Measurements from ENCODE around the gene UNC93B1.
A peak's percentile ranks its signal among the peaks of the same experiment; 100 is the strongest.

The UNC93B1 gene

GRCh38 chr11:68022531-68022930 lies 18.6 kb upstream of the UNC93B1 start:
- no peak overlapping the region for H3K4me2 ChIP-seq (ENCODE audit: low read depth, low read length, poor library complexity, severe bottlenecking)
- H3K4me1 ChIP-seq (ENCODE audit: insufficient read depth, low read length, poor library complexity, severe bottlenecking), result no peaks in the 10 kb centered on the region
- no peaks in the 10 kb centered on the region for H3K79me2 ChIP-seq (ENCODE audit: insufficient read depth, low read length)
- H3K4me3 ChIP-seq (ENCODE audit: low read length, poor library complexity, severe bottlenecking), result no peak overlapping the region
- TF ChIP-seq EZH2phosphoT487 (IDR thresholded peaks at IDR 0.05; ENCODE audit: borderline replicate concordance), result no peak
- no peak for TF ChIP-seq CTCF (conservative IDR thresholded peaks at IDR 0.05; ENCODE audit: low read length)
- H3K9ac ChIP-seq (ENCODE audit: low read depth, low read length, poor library complexity, severe bottlenecking), result no peak overlapping the region
- H2AFZ ChIP-seq (ENCODE audit: low read length), result no peak overlapping the region
- H3K36me3 ChIP-seq (ENCODE audit: insufficient read depth, low read length), result no peaks in the 10 kb centered on the region
- H3K27me3 ChIP-seq (ENCODE audit: insufficient read depth, low read length, poor library complexity, severe bottlenecking), result no peaks in the 10 kb centered on the region
- H3K9me3 ChIP-seq (ENCODE audit: insufficient read depth, low read depth, low read length), result no peaks in the 10 kb centered on the region
- peaks cover 3% of the 10 kb centered on the region; the same call in 1 of the 2 replicates for H3F3A ChIP-seq (ENCODE audit: low read depth)
- no peaks in the 10 kb centered on the region for H4K20me1 ChIP-seq (ENCODE audit: insufficient read depth, low read length, poor library complexity, severe bottlenecking)
- H3K9me2 ChIP-seq (replicated peaks; ENCODE audit: low read depth, low read length), result no peaks in the 10 kb centered on the region

- Histone ChIP-seq H2AFZ (ENCODE audit: low read length) (no peak overlapping the region), H3F3A (ENCODE audit: low read depth) (peaks cover 3% of the 10 kb centered on the region; the same call in 1 of the 2 replicates), H3K9ac (ENCODE audit: low read depth, low read length, poor library complexity, severe bottlenecking) (no peak overlapping the region), H3K36me3 (ENCODE audit: insufficient read depth, low read length) (no peaks in the 10 kb centered on the region), H3K4me1 (ENCODE audit: insufficient read depth, low read length, poor library complexity, severe bottlenecking) (no peaks in the 10 kb centered on the region), H3K4me2 (ENCODE audit: low read depth, low read length, poor library complexity, severe bottlenecking) (no peak overlapping the region), H3K79me2 (ENCODE audit: insufficient read depth, low read length) (no peaks in the 10 kb centered on the region), H3K9me2 (replicated peaks; ENCODE audit: low read depth, low read length) (no peaks in the 10 kb centered on the region), H3K9me3 (ENCODE audit: insufficient read depth, low read depth, low read length) (no peaks in the 10 kb centered on the region), H4K20me1 (ENCODE audit: insufficient read depth, low read length, poor library complexity, severe bottlenecking) (no peaks in the 10 kb centered on the region), H3K4me3 (ENCODE audit: low read length, poor library complexity, severe bottlenecking) (no peak overlapping the region), H3K27me3 (ENCODE audit: insufficient read depth, low read length, poor library complexity, severe bottlenecking) (no peaks in the 10 kb centered on the region)
- TF ChIP-seq CTCF (conservative IDR thresholded peaks at IDR 0.05; ENCODE audit: low read length) (0 out of 2 replicates have a peak, but pooled peaks have one; percentile 10), EZH2phosphoT487 (IDR thresholded peaks at IDR 0.05; ENCODE audit: borderline replicate concordance) (no peak)
These were observed 17.4 kb upstream of the UNC93B1 start for GRCh38 chr11:68021167-68021787.

- no peaks in the 10 kb centered on the region for H3K9me2 ChIP-seq (replicated peaks; ENCODE audit: low read depth, low read length)
- no peaks in the 10 kb centered on the region for H3K36me3 ChIP-seq (ENCODE audit: insufficient read depth, low read length)
- H3K4me1 ChIP-seq (ENCODE audit: insufficient read depth, low read length, poor library complexity, severe bottlenecking), result no peaks in the 10 kb centered on the region
- no peaks in the 10 kb centered on the region for H4K20me1 ChIP-seq (ENCODE audit: insufficient read depth, low read length, poor library complexity, severe bottlenecking)
- H3K4me2 ChIP-seq (ENCODE audit: low read depth, low read length, poor library complexity, severe bottlenecking), result no peak overlapping the region
- peaks cover 3% of the 10 kb centered on the region; the same call in 1 of the 2 replicates for H3F3A ChIP-seq (ENCODE audit: low read depth)
- H3K27me3 ChIP-seq (ENCODE audit: insufficient read depth, low read length, poor library complexity, severe bottlenecking), result no peaks in the 10 kb centered on the region
- no peaks in the 10 kb centered on the region for H3K79me2 ChIP-seq (ENCODE audit: insufficient read depth, low read length)
- H3K9me3 ChIP-seq (ENCODE audit: insufficient read depth, low read depth, low read length), result no peaks in the 10 kb centered on the region
- no peak overlapping the region for H3K4me3 ChIP-seq (ENCODE audit: low read length, poor library complexity, severe bottlenecking)
- H2AFZ ChIP-seq (ENCODE audit: low read length), result no peak overlapping the region
- no peak overlapping the region for H3K9ac ChIP-seq (ENCODE audit: low read depth, low read length, poor library complexity, severe bottlenecking)
- TF ChIP-seq CTCF (conservative IDR thresholded peaks at IDR 0.05; ENCODE audit: low read length) (no peak), EZH2phosphoT487 (IDR thresholded peaks at IDR 0.05; ENCODE audit: borderline replicate concordance) (no peak)
These were observed 16.7 kb upstream of the UNC93B1 start for GRCh38 chr11:68020575-68020974.

All from Loucy (cell line).